Inflammatory macrophage treated with lipopolysaccharide for 4 hours (primary cell): Measurements from ENCODE around the gene EFTUD2.

ENCODE experiments used
- DNase-seq: peaks from one replicate; pipeline ENCODE4 v3.0.0-alpha.2; 2020

The EFTUD2 gene

GRCh38 chr17:44804302-44805089 lies 94.7 kb downstream of the EFTUD2 start:
- DNase-seq = no peak

DNA sequence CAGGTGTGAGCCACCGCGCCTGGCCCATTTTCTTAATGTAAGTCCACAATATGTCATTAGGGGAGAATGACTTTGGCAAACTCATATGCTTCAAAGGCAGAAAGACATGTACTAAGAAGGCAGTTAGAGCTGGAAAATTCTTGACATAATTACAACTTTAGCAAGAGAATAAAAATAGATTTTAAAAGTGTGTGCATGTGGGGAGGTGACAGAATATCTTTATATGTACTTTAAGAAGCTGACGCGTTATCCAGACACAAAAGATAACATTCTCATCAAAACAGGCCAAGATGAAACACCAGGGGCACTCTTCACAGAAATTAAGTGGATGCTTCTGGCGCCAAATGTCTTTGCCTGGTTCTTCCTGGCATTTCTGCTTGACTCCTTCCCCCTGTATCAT lies 97.4 kb downstream of the EFTUD2 start:
- no peak for DNase-seq
